Measurements from ENCODE around the gene CHMP6.

Gene CHMP6

GRCh38 chr17:81042606-81043005, 51.0 kb downstream of the CHMP6 start:
- no peak for DNase-seq (ENCODE audit: low read depth, low spot score)

- no peak for DNase-seq (ENCODE audit: low read depth, low spot score)
Observed at GRCh38 chr17:81043319-81043724, 51.7 kb downstream of the CHMP6 start.

GRCh38 chr17:81043725-81044427, 52.2 kb downstream of the CHMP6 start:
- DNase-seq (ENCODE audit: low read depth, low spot score), result no peak

GRCh38 chr17:81044428-81044763, 52.8 kb downstream of the CHMP6 start:
- no peak for DNase-seq (ENCODE audit: low read depth, low spot score)

GRCh38 chr17:81044764-81045589, 53.3 kb downstream of the CHMP6 start:
- DNase-seq (ENCODE audit: low read depth, low spot score), result no peak

GRCh38 chr17:81045590-81046095, 54.0 kb downstream of the CHMP6 start:
- DNase-seq (ENCODE audit: low read depth, low spot score), result no peak

- DNase-seq (ENCODE audit: low read depth, low spot score), result no peak
Observed at GRCh38 chr17:81046132-81046769, 54.6 kb downstream of the CHMP6 start.

- DNase-seq (ENCODE audit: low read depth, low spot score), result no peak
Observed at GRCh38 chr17:81046770-81047359, 55.2 kb downstream of the CHMP6 start.

GRCh38 chr17:81048827-81049371, 57.3 kb downstream of the CHMP6 start:
- DNase-seq (ENCODE audit: low read depth, low spot score), result no peak

- no peak for DNase-seq (ENCODE audit: low read depth, low spot score)
Observed at GRCh38 chr17:81049372-81049911, 57.8 kb downstream of the CHMP6 start.

All from smooth muscle cell of the brain vasculature (primary cell).